Measurements from ENCODE around the gene COIL. TPM values are rescaled to one million over a fixed set of nuclear protein-coding genes. Genes with fewer than 3 reads are reported as not detected.

COIL gene
- total RNA-seq, 1 donor from 2014 or later: 16.7 TPM

DNA sequence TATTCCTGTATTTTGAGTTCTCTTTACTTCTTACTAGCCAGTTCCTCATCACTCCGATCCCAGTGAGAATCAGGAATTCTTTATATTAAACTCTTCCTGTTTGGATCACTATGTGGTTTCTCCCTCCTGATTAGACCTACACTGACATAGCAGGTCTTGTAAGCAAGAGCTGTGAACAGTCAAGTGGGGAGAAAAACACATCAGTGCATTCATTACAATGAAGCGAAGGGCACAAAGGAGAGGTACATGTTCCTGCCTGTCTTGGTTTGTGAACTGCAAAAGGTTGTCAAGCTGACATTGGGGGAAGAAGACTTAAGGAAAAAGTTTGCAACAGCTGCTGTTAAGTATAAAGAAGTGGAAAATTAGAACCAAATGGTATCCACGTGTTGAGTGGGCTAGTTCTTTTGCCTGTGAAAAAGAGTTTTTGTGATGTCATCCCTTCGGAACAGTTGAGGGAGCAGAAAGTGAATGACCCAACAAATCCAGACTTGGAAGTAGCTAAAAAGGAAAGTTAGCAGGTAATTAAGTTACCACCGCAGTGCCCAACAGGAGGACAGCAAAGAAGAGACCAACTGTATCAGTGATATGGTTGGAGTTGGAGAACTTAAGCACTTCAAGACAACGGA, 24.0 kb downstream of the COIL start:
- no peak for DNase-seq (ENCODE audit: low read depth)

DNA sequence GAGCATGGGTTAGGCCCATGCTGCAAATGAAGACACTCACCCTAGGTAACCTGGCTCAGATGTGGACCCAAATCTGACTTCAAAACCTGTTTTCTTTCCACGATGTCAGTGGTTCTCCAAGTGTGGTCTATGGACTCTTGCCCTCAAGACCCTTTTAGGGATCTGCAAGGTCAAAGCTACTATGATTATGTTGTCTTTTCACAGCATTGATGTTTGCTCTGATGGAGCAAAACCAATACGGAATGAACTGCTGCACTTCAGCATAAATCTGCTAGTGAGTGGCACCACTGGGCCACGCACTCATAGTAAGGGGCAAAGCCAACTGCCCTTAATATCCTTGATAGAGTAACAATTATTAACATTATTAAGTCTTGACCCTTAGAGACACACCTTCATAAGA, 25.4 kb downstream of the COIL start:
- DNase-seq (ENCODE audit: low read depth): no peak

- peak; percentile 39 for DNase-seq (ENCODE audit: low read depth)
These were observed 26.6 kb downstream of the COIL start for GRCh38 chr17:56934280-56934679.

- DNase-seq (ENCODE audit: low read depth): peak; percentile 69
These were observed 27.0 kb downstream of the COIL start for GRCh38 chr17:56933868-56934267.

DNA sequence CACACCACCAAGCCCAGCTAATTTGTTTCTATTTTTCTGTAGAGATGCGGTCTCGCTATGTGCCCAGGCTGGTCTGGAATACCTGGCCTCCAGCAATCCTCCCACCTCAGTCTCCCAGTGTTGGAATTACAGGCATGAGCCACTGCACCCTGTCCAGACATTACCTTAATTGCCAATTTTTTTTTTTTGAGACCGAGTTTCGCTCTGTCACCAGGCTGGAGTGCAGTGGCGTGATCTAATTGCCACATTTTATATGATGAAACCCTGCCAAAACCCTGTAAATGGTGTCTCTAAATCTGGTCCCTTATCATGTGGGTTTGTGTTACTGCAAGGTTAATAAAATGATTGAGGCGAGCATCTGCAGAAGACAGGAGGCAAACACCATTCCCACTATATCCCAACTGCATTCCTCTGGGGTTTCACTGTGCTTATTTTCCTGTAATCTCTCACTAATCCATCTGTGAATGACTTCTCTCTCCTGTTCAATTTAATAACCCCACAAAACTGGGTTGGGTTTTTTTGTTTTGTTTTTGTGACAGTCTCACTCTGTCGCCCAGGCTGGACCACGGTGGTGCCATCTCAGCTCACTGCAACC, 27.6 kb downstream of the COIL start:
- DNase-seq (ENCODE audit: low read depth): no peak

DNA sequence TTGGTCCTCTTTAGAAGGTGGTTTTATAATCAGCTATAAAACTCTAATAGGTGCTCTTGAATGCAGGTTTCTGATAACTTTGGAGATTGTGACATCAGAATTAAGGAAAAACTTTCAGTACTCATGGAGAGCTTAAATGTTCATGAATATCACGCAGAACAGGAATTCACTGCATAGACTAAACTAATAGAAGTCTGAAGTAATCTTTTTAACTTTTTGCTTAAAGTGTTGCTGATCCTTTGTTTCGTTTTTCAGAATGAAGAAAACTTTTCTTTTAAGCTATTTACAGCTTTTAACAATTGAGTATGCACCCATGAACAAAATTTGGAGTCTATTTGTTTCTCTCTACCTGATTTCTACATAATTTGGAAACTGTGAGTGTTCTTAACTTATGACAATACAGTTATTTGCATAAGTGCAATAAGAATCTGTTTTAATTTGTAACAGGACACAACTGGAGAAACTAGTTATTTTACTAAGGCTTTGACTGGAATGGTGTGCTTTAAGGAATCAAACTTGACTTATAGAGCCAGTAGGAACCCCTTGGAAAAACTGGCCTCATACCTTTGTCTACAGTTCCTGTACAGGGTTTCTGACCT, 30.0 kb downstream of the COIL start:
- DNase-seq (ENCODE audit: low read depth): no peak

- no peak for DNase-seq (ENCODE audit: low read depth)
These were observed 31.4 kb downstream of the COIL start for GRCh38 chr17:56929362-56929969.

DNA sequence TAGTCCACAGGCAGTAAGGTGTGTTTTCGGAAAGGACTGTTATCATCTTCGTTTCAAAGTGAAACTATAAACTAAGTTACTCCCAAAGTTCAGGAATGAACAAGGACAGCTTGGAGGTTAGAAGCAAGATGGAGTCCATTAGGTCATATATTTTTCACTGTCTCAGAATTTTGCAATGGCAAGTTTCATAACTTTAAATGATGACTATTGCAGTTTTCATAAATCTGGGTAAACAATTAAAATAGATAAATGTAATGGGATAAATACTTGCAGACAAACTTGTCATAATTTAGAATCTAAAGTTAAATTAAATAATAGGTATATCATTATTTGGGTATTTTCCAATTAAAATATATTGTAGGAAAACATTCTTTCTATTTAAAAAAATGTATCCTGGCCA, 32.3 kb downstream of the COIL start:
- no peak for DNase-seq (ENCODE audit: low read depth)

DNA sequence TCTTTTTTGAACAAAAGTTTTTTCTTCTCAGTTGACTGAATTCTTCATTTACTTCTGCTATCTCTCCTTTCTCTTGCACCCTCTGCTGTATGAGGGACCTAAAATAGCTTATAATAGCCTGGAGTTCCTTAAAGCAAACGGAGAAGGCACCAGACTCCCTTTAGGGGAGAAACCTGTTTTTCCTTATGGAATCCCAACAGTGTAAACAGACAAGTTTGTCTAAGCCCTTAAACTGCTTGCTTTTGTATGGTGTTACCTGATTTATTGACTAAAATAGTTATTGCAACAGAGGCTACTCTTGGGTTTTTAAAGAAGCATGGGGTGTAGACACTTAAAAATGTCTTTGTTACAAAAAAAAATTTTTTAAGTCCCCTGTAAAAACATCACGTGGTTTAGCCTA, 34.1 kb downstream of the COIL start:
- DNase-seq (ENCODE audit: low read depth): no peak

DNA sequence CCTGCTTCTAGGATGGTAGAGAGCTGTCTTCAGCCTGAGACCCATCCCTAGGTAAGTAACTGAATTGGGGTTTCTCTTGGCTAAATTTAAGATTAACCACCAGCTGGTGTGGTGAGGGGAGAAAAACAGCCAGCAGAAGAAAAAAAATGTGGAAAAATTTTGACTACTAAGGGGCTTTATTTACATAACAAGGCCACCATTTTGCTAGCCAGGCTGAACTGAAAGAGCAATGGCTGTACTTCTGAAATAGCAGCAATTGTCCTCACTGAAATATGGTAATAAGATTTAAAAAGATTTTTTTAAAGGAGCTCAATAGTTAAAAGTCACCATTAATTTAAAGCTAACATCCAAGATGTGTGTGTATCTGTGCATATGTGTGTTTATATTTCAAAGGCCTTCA, 34.6 kb downstream of the COIL start:
- DNase-seq (ENCODE audit: low read depth): no peak

DNA sequence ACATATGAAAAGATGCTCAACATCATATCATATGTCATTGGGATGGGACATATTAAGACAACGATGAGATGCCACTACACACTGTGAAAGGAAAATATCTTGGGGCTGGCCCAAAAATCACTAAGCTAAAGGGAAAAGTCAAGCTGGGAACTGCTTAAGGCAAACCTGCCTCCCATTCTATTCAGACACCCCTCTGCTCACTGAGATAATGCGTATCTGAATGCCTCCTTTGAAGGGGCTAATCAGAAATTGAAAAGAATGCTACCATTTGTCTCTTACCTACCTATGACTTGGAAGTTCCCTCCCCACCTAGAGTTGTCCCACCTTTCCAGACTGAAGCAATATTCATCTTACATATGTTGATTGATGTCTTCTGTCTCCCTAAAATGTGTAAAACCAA, 35.8 kb downstream of the COIL start:
- no peak for DNase-seq (ENCODE audit: low read depth)

- no peak for DNase-seq (ENCODE audit: low read depth)
These were observed 41.1 kb downstream of the COIL start for GRCh38 chr17:56919717-56920116.

DNA sequence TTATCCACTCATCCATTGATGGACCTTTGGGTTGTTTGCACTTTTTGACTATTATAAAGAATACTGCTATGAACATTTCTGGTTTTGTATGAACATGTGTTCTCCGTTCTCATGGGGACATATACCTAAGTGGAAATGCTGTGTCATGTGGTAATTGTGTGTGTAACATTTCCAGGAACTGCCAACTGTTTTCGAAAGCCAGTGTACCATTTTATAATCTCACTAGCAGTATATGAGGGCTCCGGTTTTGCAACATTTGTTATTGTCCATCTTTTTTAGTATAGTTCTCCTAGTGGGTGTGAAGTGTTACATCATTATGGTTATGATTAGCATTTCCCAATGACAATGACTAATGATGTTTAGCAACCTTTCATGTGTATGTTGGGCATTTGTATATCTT, 41.9 kb downstream of the COIL start:
- no peak for DNase-seq (ENCODE audit: low read depth)

GRCh38 chr17:56917559-56918296, 43.1 kb downstream of the COIL start:
- no peak for DNase-seq (ENCODE audit: low read depth)

DNA sequence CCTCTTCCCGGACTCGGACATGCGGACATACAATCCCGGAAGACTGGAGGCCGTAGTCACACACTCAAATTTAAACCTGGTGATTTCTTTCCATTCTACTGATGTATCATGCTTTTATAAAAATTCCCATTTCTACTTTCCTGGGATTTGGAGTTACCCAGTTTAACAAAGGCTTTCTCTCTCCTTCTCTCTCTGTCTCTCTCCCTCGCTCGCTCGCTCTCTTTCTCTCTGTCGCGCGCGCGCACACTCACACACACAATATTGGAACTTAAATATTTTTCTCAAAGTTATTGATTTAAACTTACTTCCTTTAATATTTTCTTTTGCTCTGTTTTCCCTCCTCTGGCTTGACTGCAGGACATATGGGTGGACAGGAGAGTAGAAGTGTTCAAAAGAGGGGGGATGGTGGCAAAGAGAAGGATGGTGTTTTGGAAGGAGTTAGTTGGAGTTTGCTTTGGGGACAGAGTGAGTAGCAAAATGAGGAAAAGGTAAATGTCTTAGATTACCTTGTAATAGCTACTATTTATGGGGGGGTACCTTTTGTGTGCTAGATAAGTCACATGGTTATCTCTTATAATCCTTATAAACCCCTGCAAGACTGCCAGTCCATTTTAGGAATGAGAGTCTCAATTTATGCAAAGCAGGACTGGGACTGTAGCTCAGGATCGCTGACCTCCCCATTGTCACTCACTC, 46.1 kb downstream of the COIL start:
- DNase-seq (ENCODE audit: low read depth): peak; percentile 25

DNA sequence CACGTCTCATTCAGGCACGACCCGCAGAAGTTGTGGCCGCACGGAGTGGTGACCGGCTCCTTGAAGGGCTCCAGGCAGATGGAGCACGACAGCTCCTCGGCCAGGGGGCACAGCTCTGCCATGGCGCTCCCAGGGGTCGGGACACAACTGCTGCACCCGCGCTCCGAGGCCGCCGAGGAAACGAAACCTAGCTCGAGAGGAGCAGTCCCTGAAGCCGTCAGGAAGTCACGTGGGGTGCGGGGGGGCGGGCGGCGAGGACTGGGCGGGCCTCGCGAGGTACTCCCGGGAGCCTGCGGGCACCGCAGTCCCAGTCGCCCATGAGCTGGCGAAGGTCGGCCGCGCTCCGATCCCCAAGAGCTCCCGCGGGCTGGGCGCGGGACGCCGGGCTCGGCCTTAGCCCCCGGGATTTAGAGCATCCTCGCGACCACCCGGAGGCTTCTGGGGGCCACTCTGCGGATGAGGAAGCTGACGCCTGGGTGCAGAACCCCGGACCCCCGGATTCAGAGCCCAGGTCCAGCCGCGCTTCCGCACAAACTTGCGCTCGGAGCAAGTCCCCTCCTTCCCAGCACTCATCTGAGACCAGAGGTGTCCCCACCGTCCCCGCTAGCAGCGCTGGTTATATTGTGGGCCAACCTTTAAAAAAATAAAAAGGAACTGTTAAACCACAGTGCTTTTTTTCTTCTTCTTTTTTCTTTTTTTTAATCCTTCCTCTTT, 46.8 kb downstream of the COIL start, which contains the start of gene TRIM25:
TRIM25 (minus strand) TSS at position 183 of the 714 bp plus-strand sequence; CDS start at position 122, 61 bp downstream.
- DNase-seq (ENCODE audit: low read depth): peak; percentile 89

DNA sequence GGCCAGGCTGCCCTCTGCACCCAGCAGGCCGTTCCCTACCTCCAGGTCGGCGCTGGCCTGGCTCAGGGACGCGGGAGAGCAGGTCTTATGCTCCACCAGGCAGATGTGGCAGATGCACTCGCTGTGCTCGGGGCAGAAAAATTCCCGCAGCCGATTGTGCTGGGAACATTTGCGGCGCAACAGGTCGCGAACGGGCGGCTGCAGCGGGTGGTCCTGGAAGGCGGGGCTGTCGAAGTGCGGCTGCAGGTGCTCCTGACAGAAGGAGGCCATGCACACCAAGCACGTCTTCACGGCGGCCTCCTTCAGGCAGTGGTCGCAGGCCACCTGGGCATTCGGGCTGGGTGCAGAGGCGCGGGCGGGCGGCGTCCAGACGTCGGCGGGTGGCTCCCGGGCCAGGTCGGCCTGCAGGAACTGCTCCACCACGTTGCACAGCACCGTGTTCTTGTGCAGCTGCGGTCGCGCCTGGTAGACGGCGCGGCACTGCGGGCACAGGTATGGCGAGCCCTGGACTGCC, 47.4 kb downstream of the COIL start:
- no peak for DNase-seq (ENCODE audit: low read depth)

- DNase-seq (ENCODE audit: low read depth): no peak
These were observed 47.9 kb downstream of the COIL start for GRCh38 chr17:56913000-56913311.

GRCh38 chr17:56912105-56912999, 48.5 kb downstream of the COIL start:
- DNase-seq (ENCODE audit: low read depth): no peak

All from myocyte (in vitro differentiated cells).